BLaER1 (cell line): ENCODE measurements around the gene WLS.
"Not testable (repeated sequence)": the region's sequence is repeated elsewhere in the genome, so short reads cannot be mapped to it uniquely, and the experiment has no call there.

ENCODE experiments used
- H3K27ac ChIP-seq: shearing (Covaris generic); formaldehyde crosslinking; 2 replicates; pipeline ENCODE4 v1.8.1; 2022
- H3K27me3 ChIP-seq: shearing (Covaris generic); formaldehyde crosslinking; 2 replicates; pipeline ENCODE4 v1.8.1; 2022
- H3K36me3 ChIP-seq: shearing (Covaris generic); formaldehyde crosslinking; 2 replicates; pipeline ENCODE4 v1.8.1; 2022
- H3K4me1 ChIP-seq: shearing (Covaris generic); formaldehyde crosslinking; 2 replicates; pipeline ENCODE4 v1.8.1; 2022
- H3K4me2 ChIP-seq: shearing (Covaris generic); formaldehyde crosslinking; 2 replicates; pipeline ENCODE4 v1.8.1; 2022
- H3K4me3 ChIP-seq: shearing (Covaris generic); formaldehyde crosslinking; 2 replicates; pipeline ENCODE4 v1.8.1; 2022
- H3K9ac ChIP-seq: shearing (Covaris generic); formaldehyde crosslinking; 2 replicates; pipeline ENCODE4 v1.8.1; 2022
- H3K9me3 ChIP-seq: shearing (Covaris generic); formaldehyde crosslinking; 2 replicates; pipeline ENCODE4 v1.8.1; 2022
- H4K20me1 ChIP-seq: shearing (Covaris generic); formaldehyde crosslinking; 2 replicates; pipeline ENCODE4 v1.8.1; 2022
- Cebpa-rat ChIP-seq: shearing (Covaris generic); IDR thresholded peaks from 2 replicates; pipeline ENCODE4 v1.8.1; 2022

WLS gene

DNA sequence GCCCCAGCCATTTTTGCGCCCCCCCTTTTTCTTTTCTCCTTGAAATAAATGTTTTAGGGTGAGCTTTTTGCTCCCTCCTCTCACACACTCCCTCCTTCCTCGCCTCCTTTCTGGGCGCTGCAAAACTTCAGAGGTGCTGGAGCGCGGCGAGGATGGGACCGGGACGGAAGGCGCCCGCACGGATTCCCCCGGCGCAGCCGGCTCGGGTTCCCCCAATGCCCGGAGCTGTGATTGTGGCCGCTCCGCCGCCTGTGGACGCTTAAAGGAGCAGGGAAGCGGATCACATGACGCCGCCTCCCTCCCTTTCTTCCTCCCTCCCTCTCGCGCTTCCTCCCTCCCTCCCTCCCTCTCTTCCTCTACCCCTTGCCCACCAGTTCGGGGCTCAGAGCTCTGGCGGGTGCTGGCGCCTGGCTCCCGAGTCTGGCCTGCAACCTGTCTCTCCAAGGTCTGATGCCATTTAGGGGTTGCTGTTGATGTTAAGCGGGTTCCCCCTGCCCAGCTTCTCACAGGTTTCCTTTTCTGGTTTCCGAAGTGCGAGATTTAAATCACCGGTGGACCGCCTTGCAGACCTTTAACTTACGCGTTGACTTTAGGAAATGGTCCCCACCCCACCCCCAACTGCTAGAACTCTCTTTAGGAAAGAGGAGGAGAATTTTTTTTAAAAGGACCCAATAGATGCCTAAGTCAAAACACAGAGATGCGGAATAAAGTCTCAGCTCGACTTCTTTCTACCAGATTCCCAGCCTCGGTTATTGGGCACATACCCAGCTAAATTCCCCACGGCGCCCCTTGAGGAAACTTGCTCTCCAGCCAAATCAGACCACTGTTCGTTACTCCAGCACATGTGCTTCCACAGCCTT is at the start of gene WLS:
TSS of gene WLS (minus strand) at position 235 of the 860 bp plus-strand sequence. CDS start at position 11, 224 bp downstream.
- peak within 1 kb of the TSS; percentile 93 for H3K4me2 ChIP-seq
- peak within 1 kb of the TSS; percentile 63 for H3K4me3 ChIP-seq
- H3K27ac ChIP-seq = no peak within 1 kb of the TSS
- no peaks in the 10 kb centered on the region for H3K9me3 ChIP-seq
- no peak for TF ChIP-seq Cebpa-rat
- no peaks in the 10 kb centered on the region for H3K36me3 ChIP-seq
- peaks cover 18% of the 10 kb centered on the region; the same call in 1 of the 2 replicates for H3K4me1 ChIP-seq
- peaks cover 62% of the 10 kb centered on the region for H3K27me3 ChIP-seq
- peaks cover 15% of the 10 kb centered on the region; the same call in 1 of the 2 replicates for H4K20me1 ChIP-seq
- H3K9ac ChIP-seq = no peak within 1 kb of the TSS

GRCh38 chr1:68280286-68280685 is 48.0 kb upstream of the WLS start:
- H3K9me3 ChIP-seq = no peaks in the 10 kb centered on the region
- H3K27me3 ChIP-seq = no peaks in the 10 kb centered on the region
- no peak overlapping the region for H3K27ac ChIP-seq
- no peaks in the 10 kb centered on the region for H3K4me1 ChIP-seq
- no peak overlapping the region for H3K9ac ChIP-seq
- no peaks in the 10 kb centered on the region for H3K36me3 ChIP-seq
- H3K4me3 ChIP-seq = no peak overlapping the region
- no peaks in the 10 kb centered on the region for H4K20me1 ChIP-seq
- no peak overlapping the region for H3K4me2 ChIP-seq
- no peak for TF ChIP-seq Cebpa-rat

- Histone ChIP-seq H3K4me2 (no peak overlapping the region), H3K9me3 (no peaks in the 10 kb centered on the region), H3K36me3 (no peaks in the 10 kb centered on the region), H3K4me3 (no peak overlapping the region), H3K27me3 (no peaks in the 10 kb centered on the region), H4K20me1 (no peaks in the 10 kb centered on the region), H3K9ac (no peak overlapping the region), H3K27ac (no peak overlapping the region), H3K4me1 (no peaks in the 10 kb centered on the region)
- TF ChIP-seq Cebpa-rat = no peak
These were observed 47.5 kb upstream of the WLS start for GRCh38 chr1:68279846-68280245.

DNA sequence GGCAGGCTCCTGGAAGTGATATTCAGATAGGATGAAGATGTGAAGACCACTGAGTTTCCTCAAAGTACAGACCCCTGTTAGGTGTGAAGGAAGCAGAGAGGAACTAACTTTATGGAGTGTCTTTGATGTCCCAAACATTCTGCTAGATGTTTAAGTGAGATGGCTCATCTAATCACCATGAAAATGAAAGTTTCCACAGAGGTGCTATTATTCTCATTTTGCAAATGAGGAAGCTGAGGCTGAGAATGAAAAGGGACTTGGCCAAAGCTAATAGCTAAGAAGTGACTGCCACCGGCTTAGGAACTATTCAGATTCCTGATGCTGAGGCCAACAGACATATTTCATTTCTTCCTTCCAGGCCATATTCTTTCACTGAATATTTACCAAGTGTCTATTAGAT is 45.9 kb upstream of the WLS start:
- no peaks in the 10 kb centered on the region for H3K9me3 ChIP-seq
- H3K27me3 ChIP-seq = no peaks in the 10 kb centered on the region
- no peak overlapping the region for H3K4me3 ChIP-seq
- no peak for TF ChIP-seq Cebpa-rat
- no peak overlapping the region for H3K4me2 ChIP-seq
- H3K9ac ChIP-seq = no peak overlapping the region
- H3K4me1 ChIP-seq = no peaks in the 10 kb centered on the region
- H3K27ac ChIP-seq = no peak overlapping the region
- H3K36me3 ChIP-seq = no peaks in the 10 kb centered on the region
- no peaks in the 10 kb centered on the region for H4K20me1 ChIP-seq

DNA sequence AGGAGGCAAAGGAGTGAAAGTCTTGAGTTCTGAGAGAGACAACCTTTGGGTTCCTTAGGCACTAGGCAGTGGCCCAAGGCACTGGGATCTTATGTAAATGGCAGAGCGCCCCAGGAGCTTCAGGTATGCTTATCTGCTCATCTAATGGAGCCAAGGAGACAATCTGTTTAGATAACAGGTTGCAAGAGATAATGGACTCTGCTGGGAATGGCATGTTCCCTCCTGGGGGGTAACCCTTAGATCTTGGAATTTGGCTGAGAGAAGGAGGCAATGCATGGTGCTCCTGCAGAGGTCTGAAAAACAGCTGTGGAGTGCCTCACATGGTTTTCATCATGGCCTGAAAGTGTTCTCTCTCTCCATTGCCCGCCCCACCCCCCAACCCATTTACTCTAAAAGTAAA is 44.1 kb upstream of the WLS start:
- no peak for TF ChIP-seq Cebpa-rat
- Histone ChIP-seq H3K4me3 (no peak overlapping the region), H3K36me3 (no peaks in the 10 kb centered on the region), H3K4me1 (no peaks in the 10 kb centered on the region), H3K27me3 (no peaks in the 10 kb centered on the region), H3K4me2 (no peak overlapping the region), H3K9ac (no peak overlapping the region), H4K20me1 (no peaks in the 10 kb centered on the region), H3K27ac (no peak overlapping the region), H3K9me3 (no peaks in the 10 kb centered on the region)

DNA sequence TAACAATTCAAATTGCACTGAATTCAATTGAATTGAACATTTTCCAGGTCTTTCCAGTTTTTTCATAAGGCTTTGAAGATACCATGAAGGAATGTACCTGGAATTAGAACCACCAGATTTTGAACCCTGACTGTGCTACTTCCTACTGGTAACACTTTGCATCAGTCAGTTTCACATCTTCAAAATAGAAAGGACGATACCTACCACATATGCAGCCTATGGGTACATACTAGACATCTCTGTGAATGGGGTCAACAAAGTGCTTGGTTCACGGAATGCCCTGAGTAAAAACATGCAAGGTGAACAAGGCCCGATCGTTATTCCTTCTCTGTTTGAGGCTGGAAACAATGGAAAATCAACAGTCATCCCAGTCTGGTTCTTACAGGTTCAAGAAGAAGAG is 41.2 kb upstream of the WLS start:
- Histone ChIP-seq H3K27ac (no peak overlapping the region), H3K9ac (no peak overlapping the region)

DNA sequence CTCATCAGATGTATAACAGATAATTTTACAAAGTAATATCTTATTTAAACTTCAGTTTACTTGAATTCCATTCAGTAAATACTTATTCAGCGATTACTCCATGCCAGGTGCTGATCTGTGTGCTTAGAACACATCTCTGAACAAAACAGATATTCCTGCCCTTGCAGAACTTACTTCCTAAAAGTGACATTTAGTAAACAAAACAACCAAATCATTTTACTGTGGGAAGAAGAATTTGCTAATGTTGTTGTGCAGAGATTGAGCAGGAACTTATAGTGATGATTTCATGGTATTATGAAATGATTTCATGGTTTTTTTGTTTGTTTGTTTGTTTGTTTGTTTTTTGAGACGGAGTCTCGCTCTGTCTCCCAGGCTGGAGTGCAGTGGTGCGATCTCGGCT is 39.3 kb upstream of the WLS start:
- Histone ChIP-seq H3K9ac (no peak overlapping the region), H3K27ac (no peak overlapping the region)

More for the DNA sequence above, 41.2 kb upstream of the WLS start:
- Histone ChIP-seq H4K20me1 (no peaks in the 10 kb centered on the region), H3K4me2 (no peak overlapping the region), H3K27me3 (no peaks in the 10 kb centered on the region), H3K4me3 (no peak overlapping the region), H3K4me1 (no peaks in the 10 kb centered on the region), H3K9me3 (no peaks in the 10 kb centered on the region), H3K36me3 (no peaks in the 10 kb centered on the region)
- no peak for TF ChIP-seq Cebpa-rat

GRCh38 chr1:68270951-68271350 is 38.6 kb upstream of the WLS start:
- no peaks in the 10 kb centered on the region for H4K20me1 ChIP-seq
- H3K4me3 ChIP-seq = no peak overlapping the region
- no peak overlapping the region for H3K27ac ChIP-seq
- no peak for TF ChIP-seq Cebpa-rat
- H3K4me1 ChIP-seq = no peaks in the 10 kb centered on the region
- no peak overlapping the region for H3K4me2 ChIP-seq
- no peak overlapping the region for H3K9ac ChIP-seq
- H3K36me3 ChIP-seq = no peaks in the 10 kb centered on the region
- H3K9me3 ChIP-seq = no peaks in the 10 kb centered on the region
- H3K27me3 ChIP-seq = no peaks in the 10 kb centered on the region

More for the DNA sequence above, 39.3 kb upstream of the WLS start:
- Histone ChIP-seq H3K27me3 (no peaks in the 10 kb centered on the region), H3K4me2 (no peak overlapping the region), H3K4me1 (no peaks in the 10 kb centered on the region), H4K20me1 (no peaks in the 10 kb centered on the region), H3K9me3 (no peaks in the 10 kb centered on the region), H3K4me3 (no peak overlapping the region), H3K36me3 (no peaks in the 10 kb centered on the region)
- no peak for TF ChIP-seq Cebpa-rat

DNA sequence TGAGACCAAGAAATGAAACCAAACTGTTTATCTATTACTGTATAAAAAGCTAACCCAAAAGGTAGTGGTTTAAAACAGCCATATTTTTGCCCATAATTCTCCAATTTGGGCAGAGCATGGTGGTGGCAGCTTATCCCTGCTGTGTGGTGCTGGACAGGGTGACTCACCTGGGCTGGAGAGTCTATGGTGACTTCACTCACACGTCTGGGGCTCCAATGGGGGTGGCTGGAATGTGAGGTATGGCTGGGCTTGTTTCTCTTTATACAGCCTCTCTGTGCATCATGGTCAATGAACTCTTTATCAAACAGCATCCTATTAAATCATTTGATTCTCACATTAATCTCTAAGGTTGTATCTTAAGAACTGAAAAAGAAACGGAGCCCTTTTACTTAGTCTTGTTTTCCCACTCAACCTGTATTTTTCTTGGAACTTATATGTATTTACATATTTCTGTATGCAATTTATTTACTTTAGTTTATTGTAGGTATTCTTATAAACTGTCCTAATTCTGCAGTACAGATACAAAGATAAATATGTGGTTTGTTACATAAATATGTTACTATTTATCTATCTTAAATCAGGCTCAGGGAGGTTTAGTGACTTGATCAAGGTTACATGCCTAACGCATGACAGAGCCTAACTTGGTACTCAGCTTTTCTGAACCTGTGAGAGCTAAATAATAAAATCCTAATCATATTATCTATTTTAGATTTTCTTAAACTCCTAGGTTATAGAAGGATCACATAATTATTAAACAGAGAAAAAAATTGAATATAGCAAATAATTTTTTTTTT is 37.5 kb upstream of the WLS start:
- no peaks in the 10 kb centered on the region for H3K4me1 ChIP-seq
- no peak overlapping the region for H3K4me2 ChIP-seq
- no peaks in the 10 kb centered on the region for H4K20me1 ChIP-seq
- H3K9ac ChIP-seq = no peak overlapping the region
- no peaks in the 10 kb centered on the region for H3K36me3 ChIP-seq
- no peaks in the 10 kb centered on the region for H3K27me3 ChIP-seq
- H3K4me3 ChIP-seq = no peak overlapping the region
- H3K27ac ChIP-seq = no peak overlapping the region
- no peaks in the 10 kb centered on the region for H3K9me3 ChIP-seq
- TF ChIP-seq Cebpa-rat = no peak

DNA sequence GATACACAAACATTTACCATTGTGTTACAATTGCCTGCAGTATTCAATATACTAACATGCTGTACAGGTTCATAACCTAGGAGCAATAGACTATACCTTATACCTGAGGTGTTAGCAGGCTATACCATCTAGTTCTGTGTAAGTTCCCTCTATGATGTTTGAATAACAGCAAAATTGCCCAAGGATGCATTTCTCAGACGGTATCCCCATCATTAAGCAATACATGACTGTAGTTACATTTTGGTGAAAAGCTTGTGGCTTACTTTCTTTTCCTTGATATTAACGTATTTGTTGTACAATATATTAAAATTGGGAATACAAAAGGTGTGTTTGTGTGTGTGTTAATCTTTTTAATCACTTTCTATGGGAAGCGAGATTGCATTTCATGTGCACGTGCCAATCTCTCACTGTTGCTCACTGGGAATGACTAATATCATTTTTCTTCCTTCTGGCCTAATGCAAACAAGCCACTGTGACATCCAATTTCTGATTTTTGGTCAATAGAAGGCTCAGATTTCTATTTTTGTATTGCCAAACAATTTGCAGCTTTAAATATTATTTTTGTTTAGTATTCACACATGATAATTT is 36.7 kb upstream of the WLS start:
- Histone ChIP-seq H3K4me1 (no peaks in the 10 kb centered on the region), H3K27ac (no peak overlapping the region), H3K9me3 (no peaks in the 10 kb centered on the region), H3K4me2 (no peak overlapping the region), H3K36me3 (no peaks in the 10 kb centered on the region), H3K9ac (no peak overlapping the region), H3K27me3 (no peaks in the 10 kb centered on the region), H3K4me3 (no peak overlapping the region), H4K20me1 (no peaks in the 10 kb centered on the region)
- no peak for TF ChIP-seq Cebpa-rat

DNA sequence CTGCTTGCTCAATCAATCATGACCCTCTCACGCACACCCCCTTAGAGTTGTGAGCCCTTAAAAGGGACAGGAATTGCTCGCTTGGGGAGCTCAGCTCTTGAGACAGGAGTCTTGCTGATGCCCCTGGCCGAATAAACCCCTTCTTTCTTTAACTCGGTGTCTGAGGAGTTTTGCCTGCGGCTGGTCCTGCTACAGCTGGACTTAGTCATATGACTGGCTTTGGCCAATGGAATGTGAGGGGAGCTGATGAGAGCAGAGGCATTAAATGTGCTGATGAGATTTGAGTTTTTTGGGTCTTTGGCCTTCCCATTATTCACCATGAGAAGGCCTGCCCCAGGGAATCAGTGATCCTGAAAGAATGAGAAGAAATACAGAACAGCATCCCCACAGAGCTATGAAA is 24.5 kb upstream of the WLS start:
- H3K36me3 ChIP-seq, H3K4me1 ChIP-seq, H3K27ac ChIP-seq, H3K27me3 ChIP-seq, H3K9ac ChIP-seq, H3K9me3 ChIP-seq, H4K20me1 ChIP-seq, H3K4me3 ChIP-seq, H3K4me2 ChIP-seq: not testable (repeated sequence)
